Activated T-cell treated with anti-CD3 and anti-CD28 coated beads, Interleukin-2, amount 50 U/mL, for 24 hours (primary cell): ENCODE results near the gene TP73.

Experiments used
- DNase-seq: peaks from one replicate; pipeline ENCODE4 v3.0.0-alpha.2; 2020
- H3K27ac Mint-ChIP-seq: 2 replicates; pipeline ENCODE4 v1.8.0; 2020; ENCODE audit warnings: mild to moderate bottlenecking, mixed read lengths
- H3K27me3 Mint-ChIP-seq: 2 replicates; pipeline ENCODE4 v1.8.0; 2020; ENCODE audit warnings: mixed read lengths
- H3K36me3 Mint-ChIP-seq: 2 replicates; pipeline ENCODE4 v1.8.0; 2020; ENCODE audit warnings: low read depth, mixed read lengths
- H3K4me1 Mint-ChIP-seq: 2 replicates; pipeline ENCODE4 v1.8.0; 2020; ENCODE audit warnings: low read depth, mixed read lengths
- H3K4me3 Mint-ChIP-seq: 2 replicates; pipeline ENCODE4 v1.8.0; 2020; ENCODE audit warnings: mild to moderate bottlenecking, moderate library complexity, mixed read lengths
- H3K9me3 Mint-ChIP-seq: 2 replicates; pipeline ENCODE4 v1.8.0; 2020; ENCODE audit warnings: mixed read lengths

Gene TP73

DNA sequence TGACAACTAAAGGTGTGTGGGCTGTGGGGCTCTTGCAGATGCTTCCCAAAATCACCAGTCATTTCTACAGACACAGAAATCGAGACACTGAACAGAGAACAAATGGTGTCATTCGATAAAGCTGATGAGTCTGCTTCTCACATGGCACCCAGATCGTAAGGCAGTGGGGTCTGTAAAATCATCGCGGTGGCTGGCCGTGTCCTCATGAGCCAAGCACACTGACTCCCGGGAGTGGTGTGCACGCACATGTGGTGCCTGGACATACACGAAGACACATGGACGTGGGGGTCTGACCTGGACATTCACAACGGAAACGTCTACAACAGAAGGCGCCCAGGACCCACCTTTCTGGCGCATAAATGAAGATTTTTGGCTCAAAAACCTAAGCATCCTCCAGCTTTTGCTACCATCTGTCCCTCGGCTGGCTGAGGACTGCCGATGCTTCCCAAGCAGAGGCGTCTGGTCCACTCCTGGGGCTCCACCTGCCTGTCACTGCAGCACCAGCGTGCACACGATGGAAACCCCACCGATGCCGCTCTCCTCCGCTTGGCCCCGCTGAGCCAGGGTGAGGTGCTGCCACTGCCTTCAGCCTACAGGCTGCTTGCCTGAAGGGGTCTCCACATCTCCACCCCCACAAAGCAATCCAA is 127.1 kb downstream of the TP73 start:
- Mint-ChIP-seq H3K27me3 (no peaks in the 10 kb centered on the region), H3K27ac (no peak overlapping the region)

GRCh38 chr1:3779912-3780416 is 127.6 kb downstream of the TP73 start:
- Mint-ChIP-seq H3K27ac (no peak overlapping the region), H3K4me3 (no peak overlapping the region), H3K4me1 (peaks cover 6% of the 10 kb centered on the region), H3K36me3 (peaks cover 62% of the 10 kb centered on the region), H3K9me3 (no peaks in the 10 kb centered on the region), H3K27me3 (no peaks in the 10 kb centered on the region)
- no peak for DNase-seq

More for the DNA sequence above, 127.1 kb downstream of the TP73 start:
- H3K9me3 Mint-ChIP-seq, result no peaks in the 10 kb centered on the region
- H3K4me1 Mint-ChIP-seq, result peaks cover 6% of the 10 kb centered on the region
- peaks cover 56% of the 10 kb centered on the region for H3K36me3 Mint-ChIP-seq
- H3K4me3 Mint-ChIP-seq, result no peak overlapping the region
- DNase-seq, result no peak

DNA sequence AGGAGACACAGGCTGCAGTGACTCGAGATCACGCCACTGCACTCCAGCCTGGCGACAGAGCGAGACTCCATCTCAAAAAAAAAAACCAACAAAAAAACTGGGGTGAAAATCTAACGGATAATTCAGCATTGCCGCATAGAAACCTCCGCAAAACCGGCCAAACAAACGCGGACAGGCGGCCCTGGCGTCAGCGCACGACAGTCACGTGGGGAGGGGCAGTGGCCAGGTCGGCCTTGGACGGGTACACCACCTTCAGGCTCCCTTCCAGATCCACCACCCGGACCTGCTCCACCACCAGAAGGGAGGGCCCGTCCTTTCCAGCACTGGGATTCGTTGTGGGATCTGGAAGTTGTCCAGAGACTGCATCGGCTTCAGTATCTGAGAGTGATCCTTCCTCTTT is 128.6 kb downstream of the TP73 start:
- no peak for DNase-seq
- no peaks in the 10 kb centered on the region for H3K9me3 Mint-ChIP-seq
- H3K4me3 Mint-ChIP-seq, result no peak overlapping the region
- peaks cover under 1% of the 10 kb centered on the region for H3K4me1 Mint-ChIP-seq
- H3K27me3 Mint-ChIP-seq, result no peaks in the 10 kb centered on the region
- H3K27ac Mint-ChIP-seq, result peak overlapping the region; percentile 11
- H3K36me3 Mint-ChIP-seq, result peaks cover 71% of the 10 kb centered on the region

GRCh38 chr1:3783651-3784474 is 131.5 kb downstream of the TP73 start:
- Mint-ChIP-seq H3K36me3 (peaks cover 97% of the 10 kb centered on the region), H3K27ac (no peak overlapping the region), H3K9me3 (no peaks in the 10 kb centered on the region), H3K4me3 (no peak overlapping the region), H3K27me3 (no peaks in the 10 kb centered on the region), H3K4me1 (peaks cover 11% of the 10 kb centered on the region)
- DNase-seq, result no peak

DNA sequence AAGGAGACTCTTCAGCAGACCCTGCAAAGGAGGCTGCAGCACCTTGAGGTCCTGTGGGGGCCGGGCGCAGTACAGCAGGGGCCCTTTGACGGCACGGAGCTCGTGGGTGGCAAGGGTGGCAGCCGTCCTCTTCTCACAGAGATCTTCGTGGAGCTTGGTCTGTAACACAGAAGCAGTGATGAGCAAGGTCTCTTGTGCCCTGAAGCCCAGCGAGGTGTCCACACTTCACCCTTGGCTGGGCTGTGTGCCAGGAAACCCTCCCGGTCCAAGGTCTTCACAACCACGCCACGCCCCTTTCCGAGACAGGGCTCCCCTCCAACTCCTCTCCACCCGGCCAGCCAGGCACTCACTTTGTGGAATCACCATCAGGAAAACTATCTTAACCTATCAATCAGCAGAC is 132.7 kb downstream of the TP73 start:
- H3K36me3 Mint-ChIP-seq, result peaks cover 90% of the 10 kb centered on the region
- H3K4me3 Mint-ChIP-seq, result no peak overlapping the region
- H3K9me3 Mint-ChIP-seq, result no peaks in the 10 kb centered on the region
- no peaks in the 10 kb centered on the region for H3K27me3 Mint-ChIP-seq
- H3K4me1 Mint-ChIP-seq, result peaks cover 14% of the 10 kb centered on the region
- DNase-seq, result no peak
- peak overlapping the region; percentile 22 for H3K27ac Mint-ChIP-seq

DNA sequence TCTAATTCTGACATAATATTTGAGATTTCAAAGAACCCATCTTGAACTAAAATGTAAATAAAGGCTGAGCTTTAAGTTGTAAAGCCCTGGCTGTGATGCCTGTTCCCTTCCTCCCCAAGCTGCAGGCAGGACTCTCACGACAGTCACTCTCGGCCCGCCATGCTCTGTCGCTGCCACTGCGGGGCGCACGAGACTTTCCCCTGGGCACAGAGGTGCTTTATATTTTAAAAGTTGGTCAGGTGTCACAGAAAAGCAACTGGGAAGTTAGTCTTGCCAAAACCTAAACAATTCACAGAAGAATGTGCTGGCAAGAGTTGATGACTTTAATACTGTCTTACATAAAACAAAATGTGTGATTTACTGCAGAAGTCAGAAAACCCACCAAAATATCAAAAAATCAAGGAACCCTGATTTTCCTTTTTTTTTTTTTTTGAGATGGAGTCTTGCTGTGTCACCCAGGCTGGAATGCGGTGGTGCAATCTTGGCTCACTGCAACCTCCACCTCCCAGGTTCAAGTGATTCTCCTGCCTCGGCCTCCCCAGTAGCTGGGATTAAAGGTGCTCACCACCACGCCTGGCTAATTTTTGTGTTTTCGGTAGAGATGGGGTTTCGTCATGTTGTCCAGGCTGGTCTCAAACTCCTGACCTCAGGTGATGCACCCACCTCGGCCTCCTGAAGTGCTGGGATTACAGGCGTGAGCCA is 133.3 kb downstream of the TP73 start:
- no peaks in the 10 kb centered on the region for H3K27me3 Mint-ChIP-seq
- H3K4me1 Mint-ChIP-seq, result peaks cover 14% of the 10 kb centered on the region
- H3K27ac Mint-ChIP-seq, result peak overlapping the region; percentile 22
- peaks cover 84% of the 10 kb centered on the region for H3K36me3 Mint-ChIP-seq
- no peak overlapping the region for H3K4me3 Mint-ChIP-seq
- H3K9me3 Mint-ChIP-seq, result no peaks in the 10 kb centered on the region
- no peak for DNase-seq
